ENCODE data around the gene TMEM179. TPM values are rescaled to one million over a fixed set of nuclear protein-coding genes. Genes with fewer than 3 reads are reported as not detected.

The TMEM179 gene
- total RNA-seq, 1 donor: not detected

- H3K4me3 ChIP-seq (ENCODE audit: low read depth, low read length): no peak overlapping the region
- no peak for DNase-seq (ENCODE audit: low read depth)
- TF ChIP-seq CTCF (IDR thresholded peaks at IDR 0.05; ENCODE audit: insufficient read depth, low read depth, low read length): no peak
Observed at GRCh38 chr14:104549536-104550339, 54.8 kb downstream of the TMEM179 start.

GRCh38 chr14:104548802-104549535 lies 55.6 kb downstream of the TMEM179 start:
- no peak for DNase-seq (ENCODE audit: low read depth)
- no peak overlapping the region for H3K4me3 ChIP-seq (ENCODE audit: low read depth, low read length)
- no peak for TF ChIP-seq CTCF (IDR thresholded peaks at IDR 0.05; ENCODE audit: insufficient read depth, low read depth, low read length)

GRCh38 chr14:104547998-104548700 lies 56.4 kb downstream of the TMEM179 start:
- DNase-seq (ENCODE audit: low read depth): no peak
- H3K4me3 ChIP-seq (ENCODE audit: low read depth, low read length): no peak overlapping the region
- no peak for TF ChIP-seq CTCF (IDR thresholded peaks at IDR 0.05; ENCODE audit: insufficient read depth, low read depth, low read length)

DNA sequence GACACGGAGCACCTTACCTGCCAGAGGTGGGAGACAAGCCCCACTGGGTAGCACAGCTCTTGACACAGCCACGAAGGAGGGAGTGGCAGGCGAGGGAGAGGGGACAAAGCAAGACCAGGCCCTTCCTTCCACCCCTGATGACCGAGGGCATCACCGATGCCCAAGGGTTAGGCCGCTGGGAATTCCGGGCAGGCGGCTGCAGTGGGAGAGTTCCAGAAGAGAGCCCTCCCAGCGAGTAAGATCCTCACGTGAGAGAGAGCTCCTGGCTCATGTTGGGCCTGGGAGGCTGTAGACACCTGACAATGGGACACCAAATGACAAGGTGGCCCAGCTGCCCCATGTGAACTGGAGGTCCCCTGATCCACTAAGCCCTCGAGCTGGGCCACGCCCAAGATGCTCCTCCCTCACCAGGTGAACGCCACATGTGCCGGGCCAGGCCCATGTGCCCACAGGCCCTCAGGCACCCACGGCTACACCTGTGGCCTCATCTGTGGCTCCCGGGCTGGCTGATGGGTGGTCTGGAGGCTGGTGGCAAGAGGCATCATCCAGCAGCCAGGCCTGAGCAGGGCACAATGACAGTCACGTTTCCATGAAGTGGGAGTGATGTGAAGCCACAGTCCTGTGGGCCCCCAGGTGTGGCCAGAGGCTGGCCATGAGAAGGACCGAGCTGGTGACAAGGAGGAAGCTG lies 57.1 kb downstream of the TMEM179 start:
- TF ChIP-seq CTCF (IDR thresholded peaks at IDR 0.05; ENCODE audit: insufficient read depth, low read depth, low read length): no peak
- no peak for DNase-seq (ENCODE audit: low read depth)
- no peak overlapping the region for H3K4me3 ChIP-seq (ENCODE audit: low read depth, low read length)

DNA sequence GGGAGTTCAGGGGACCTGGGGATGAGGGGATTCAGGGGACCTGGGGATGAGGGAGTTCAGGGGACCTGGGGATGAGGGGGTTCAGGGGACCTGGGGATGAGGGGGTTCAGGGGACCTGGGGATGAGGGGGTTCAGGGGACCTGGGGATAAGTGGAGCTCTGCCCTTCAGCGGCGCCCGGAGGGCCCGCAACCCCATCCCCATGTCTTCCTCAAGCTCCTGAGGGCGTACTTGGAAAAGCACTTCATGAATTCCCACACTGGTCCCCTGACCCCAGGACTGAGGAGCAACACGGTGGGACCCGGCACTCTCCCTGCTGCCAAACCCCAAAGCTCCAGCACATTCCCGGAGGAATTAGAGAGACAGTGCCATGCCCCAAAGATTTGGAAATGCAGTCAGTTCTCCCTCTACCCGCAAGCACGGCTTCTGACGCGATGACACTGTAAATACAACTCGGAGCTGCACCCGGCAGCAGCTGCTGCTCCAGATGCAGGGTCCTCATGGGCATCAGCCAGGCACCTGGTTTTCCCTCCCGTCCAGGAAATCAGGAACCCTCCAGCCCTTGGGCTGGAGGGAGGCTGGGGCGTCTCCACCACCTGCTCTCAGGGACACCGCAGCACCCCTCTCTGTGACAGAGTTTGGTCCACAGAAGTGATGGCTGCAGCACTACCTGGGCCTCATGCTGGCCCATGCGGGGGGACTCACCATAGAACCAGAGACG lies 57.8 kb downstream of the TMEM179 start:
- H3K4me3 ChIP-seq (ENCODE audit: low read depth, low read length): no peak overlapping the region
- DNase-seq (ENCODE audit: low read depth): no peak
- TF ChIP-seq CTCF (IDR thresholded peaks at IDR 0.05; ENCODE audit: insufficient read depth, low read depth, low read length): no peak
